Activated CD8-positive, alpha-beta memory T cell treated with anti-CD3 and anti-CD28 coated beads for 48 hours (primary cell): ENCODE data around the gene AGL.
"Not testable (repeated sequence)": the region's sequence is repeated elsewhere in the genome, so short reads cannot be mapped to it uniquely, and the experiment has no call there.

ENCODE experiments used
- DNase-seq, 3 experiments: peaks; one replicate each; pipeline ENCODE4 v3.0.0-alpha.2; 2020; ENCODE audit warnings: low read depth in 2 of 3, low spot score in 2 of 3

AGL gene

GRCh38 chr1:99936071-99936470 is 85.9 kb downstream of the AGL start:
- DNase-seq = no peak

- no peak for DNase-seq
Measured at GRCh38 chr1:99942723-99943122, 92.6 kb downstream of the AGL start.

- DNase-seq = no peak
Measured at GRCh38 chr1:99943223-99943794, 93.1 kb downstream of the AGL start.

DNA sequence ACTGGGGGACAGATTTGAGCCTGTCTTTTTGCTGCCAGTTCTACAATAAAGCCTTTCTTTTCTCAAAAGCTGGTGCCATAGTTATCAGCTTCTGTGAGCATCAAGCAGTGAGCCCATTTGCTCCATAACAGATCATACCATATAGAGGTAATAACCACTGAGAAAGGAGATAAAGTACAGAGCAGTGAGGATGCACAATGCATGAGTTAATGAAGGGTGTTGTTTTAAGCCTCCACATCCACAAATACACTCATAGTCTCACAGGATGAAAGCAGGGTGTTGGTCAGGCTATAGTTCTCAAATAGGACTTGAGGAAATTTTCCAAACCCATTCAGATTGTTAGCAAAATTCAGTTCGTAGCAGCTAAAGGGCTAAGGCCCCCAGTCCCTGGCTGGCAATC is 94.0 kb downstream of the AGL start:
- DNase-seq = no peak

- no peak for DNase-seq
Measured at GRCh38 chr1:99945174-99945573, 95.0 kb downstream of the AGL start.

DNA sequence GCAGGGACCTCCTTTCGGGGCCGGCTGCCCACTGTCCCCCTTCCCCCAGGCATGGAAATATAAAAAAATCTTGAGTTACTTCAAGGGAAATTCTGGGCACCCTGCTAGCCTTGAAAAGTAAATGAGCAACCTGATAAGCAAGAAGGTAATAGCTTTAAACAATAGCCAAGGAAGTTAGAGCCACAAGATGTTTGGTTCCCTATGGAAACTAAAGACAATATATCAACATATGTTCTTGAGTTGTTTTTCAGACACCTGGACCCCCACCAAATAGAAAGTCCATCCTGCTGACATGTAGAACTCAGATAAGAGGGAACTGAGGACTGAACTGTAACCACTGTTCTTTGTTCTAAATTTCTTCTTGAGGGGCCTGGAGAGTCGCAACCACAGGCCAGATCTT is 100.3 kb downstream of the AGL start:
- DNase-seq = no peak

DNA sequence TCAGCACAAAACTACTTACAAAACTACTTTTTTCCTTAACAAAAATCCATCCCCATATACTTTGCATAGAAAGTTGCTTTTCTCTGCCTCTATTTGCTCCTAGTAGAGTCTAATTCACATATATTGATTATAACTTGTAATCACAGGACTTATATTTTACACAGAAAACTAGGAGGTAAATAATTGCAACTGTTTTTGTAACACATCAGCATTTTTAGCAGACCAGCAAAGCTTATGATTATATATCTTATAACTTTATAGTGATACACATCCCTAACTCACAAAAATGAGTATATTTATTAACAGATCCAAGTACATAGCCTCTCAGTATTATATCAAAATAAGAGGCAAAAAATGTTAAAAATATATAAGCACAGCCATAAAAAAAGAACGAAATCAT is 102.4 kb downstream of the AGL start:
- DNase-seq = no peak

DNA sequence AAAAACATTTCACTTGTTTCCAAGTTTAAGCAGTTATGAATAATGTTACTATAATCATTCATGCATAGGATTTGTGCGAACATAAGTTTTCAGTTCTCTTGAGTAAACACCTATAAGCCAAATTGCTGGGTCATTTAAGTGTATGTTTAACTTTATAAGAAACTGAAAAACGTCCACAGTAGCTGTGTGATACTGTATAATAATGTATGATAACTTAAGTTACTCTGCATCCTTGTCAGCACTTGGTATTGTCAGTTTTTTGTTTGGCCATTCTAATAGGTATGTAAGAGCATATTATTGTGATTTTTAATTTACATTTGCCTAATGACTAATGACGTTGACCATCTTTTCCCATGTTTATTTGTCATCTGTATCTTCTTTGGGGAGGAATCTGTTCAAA is 105.2 kb downstream of the AGL start:
- DNase-seq = no peak

DNA sequence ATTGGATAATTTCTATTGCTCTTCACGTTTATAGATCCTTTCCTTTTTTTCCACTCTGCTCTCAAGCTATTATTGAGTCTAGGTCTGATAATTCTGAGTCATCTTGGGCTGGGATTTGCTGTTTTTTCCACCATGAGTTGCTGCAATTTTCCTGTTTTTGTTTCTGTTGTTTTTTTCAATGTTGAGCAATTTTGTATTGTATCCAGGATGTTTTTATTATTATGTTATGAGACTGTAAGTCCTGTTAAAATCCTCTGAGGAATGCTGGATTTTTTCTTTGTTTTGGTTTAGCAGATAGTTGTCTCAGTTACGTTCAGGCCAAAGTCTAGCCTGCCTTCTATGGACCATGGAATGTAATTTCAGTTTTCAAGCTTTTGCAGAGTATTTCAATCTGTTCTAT is 106.6 kb downstream of the AGL start:
- no peak for DNase-seq

- no peak for DNase-seq
Measured at GRCh38 chr1:99957818-99958217, 107.7 kb downstream of the AGL start.

DNA sequence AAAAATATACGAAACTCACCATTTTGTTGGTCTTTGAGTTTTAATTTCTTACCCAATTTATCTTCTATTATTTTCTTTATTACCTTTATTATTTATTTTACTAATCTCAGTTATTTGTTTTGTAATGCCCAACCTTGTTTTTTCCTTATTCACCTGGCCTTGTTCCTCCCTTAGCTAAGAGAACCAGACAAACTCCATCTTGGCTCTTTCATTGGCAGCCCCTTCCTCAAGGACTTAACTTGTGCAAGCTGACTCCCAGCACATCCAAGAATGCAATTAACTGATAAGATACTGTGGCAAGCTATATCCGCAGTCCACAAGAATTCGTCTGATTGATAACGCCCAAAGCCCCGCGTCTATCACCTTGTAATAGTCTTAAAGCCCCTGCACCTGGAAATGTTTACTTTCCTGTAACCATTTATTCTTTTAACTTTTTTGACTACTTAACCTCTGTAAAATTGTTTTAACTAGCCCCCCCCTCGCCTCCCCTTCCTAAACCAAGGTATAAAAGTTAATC is 109.1 kb downstream of the AGL start:
- not testable (repeated sequence) for DNase-seq

- not testable (repeated sequence) for DNase-seq
Measured at GRCh38 chr1:99960260-99960659, 110.1 kb downstream of the AGL start.

- DNase-seq = no peak
Measured at GRCh38 chr1:99963041-99963795, 113.1 kb downstream of the AGL start.

- no peak for DNase-seq
Measured at GRCh38 chr1:99964806-99965205, 114.6 kb downstream of the AGL start.

- no peak for DNase-seq
Measured at GRCh38 chr1:99965646-99966375, 115.7 kb downstream of the AGL start.

GRCh38 chr1:99968214-99968613 is 118.1 kb downstream of the AGL start:
- DNase-seq = no peak

DNA sequence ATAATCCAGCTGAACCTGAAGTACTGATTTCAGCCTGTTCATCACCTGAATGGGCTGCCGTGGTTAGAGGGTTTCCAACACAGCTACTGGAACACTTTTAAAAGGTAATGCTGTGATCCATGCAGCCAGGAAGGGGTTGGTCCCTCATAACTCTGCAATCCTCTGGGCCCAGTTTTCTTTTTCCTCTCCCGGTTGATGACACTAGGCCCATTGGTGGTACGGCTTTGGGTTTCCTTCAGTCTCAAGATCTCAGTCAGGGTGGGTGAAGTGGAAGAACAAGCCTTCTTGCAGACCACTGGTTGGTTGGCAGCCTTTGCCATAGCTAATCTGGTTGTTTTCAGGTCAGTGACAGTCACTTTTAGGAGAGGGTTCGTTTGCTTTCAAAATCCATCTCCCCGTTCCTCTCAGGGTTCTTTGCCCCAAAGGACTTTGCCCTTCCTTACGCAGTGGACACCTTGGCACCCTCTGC is 119.1 kb downstream of the AGL start:
- DNase-seq = no peak

GRCh38 chr1:99969729-99970621 is 119.8 kb downstream of the AGL start, which contains the start of gene SLC35A3:
TSS of gene SLC35A3 (plus strand) at chr1:99969996. CDS start at chr1:99993555, 23,559 bp downstream.
- DNase-seq = peak; percentile 70 to 81 (median 76)

DNA sequence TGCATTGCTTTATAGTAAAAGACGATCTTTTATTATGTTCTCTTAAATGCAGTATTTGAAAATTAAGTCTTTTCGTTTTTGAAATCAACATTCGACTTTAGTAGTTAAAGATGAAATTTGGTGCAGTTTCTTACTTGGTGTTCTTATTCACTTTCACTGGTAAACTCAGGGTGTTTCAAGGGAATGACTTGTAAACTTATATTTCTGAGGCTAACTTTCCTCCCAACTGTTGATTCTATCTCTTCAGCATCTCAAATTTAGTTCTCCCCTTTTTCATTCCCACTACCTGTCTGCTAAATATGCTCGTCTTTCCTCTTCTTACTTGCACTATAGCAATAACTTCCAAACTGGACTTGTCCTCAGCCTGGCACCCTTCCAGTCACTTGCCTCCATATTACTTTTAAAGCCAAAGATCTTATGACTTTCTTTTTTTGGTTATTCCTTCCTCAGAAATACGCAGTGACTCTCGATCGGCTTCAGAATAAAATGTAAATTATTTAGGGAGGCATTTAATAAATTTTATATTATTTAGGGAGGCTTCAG is 120.6 kb downstream of the AGL start:
- no peak for DNase-seq

DNA sequence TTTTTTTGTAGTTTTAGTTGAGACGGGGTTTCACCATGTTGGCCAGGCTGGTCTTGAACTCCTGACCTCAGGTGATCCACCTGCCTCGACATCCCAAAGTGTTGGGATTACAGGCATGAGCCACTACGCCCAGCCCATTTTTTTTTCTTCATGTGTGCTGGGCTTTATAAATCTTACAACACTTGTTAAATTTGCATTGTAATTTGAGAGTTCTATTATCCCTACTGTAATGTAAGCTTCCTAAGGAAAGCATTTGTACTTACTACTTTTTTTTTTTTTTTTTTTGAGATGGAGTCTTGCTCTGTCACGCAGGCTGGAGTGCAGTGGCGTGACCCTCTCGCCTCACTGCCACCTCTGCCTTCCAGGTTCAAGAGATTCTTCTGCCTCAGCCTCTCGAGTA is 121.9 kb downstream of the AGL start:
- DNase-seq = not testable (repeated sequence)
